DMS 273 (cell line): ENCODE results near the gene TDRD6.
"Not testable (repeated sequence)": the region's sequence is repeated elsewhere in the genome, so short reads cannot be mapped to it uniquely, and the experiment has no call there.

Source experiments
- DNase-seq: peaks from one replicate; lab custom pipeline; 2025; ENCODE audit not compliant: unreplicated experiment; lab: John Stamatoyannopoulos, UW

The TDRD6 gene

DNA sequence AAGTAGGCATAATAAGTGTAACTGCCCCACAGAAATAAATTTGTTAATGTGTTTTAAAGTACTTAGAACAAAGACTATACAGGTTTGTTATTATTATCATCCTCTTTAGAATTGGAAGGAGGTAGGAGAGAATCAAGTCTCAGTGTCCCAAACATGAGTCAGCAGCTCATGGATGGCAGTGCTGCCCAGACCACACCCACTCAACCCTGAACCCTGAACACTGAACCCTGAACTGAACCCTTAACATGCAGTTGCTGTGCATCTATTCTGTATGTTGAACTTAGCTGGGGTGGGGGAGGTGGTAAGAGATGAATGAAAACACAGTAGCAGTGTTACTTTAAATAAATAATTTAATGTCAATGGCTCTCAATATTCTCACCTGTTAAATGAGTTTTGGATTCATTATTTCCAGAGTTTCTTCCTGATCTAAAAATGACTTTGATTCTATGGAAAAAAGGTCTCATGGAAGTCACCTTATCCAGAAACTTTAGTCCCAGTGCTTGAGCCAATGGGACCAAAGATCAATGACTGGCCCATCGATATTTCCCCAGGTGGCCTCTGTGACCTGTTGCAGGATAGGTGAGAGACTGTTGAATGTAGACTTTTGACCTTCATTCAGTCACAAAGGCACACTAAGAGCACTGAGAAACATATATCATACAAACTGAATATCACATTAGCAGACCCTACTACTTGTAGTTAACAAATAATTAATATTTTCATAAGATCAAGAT is 55.9 kb downstream of the TDRD6 start:
- DNase-seq = no peak

DNA sequence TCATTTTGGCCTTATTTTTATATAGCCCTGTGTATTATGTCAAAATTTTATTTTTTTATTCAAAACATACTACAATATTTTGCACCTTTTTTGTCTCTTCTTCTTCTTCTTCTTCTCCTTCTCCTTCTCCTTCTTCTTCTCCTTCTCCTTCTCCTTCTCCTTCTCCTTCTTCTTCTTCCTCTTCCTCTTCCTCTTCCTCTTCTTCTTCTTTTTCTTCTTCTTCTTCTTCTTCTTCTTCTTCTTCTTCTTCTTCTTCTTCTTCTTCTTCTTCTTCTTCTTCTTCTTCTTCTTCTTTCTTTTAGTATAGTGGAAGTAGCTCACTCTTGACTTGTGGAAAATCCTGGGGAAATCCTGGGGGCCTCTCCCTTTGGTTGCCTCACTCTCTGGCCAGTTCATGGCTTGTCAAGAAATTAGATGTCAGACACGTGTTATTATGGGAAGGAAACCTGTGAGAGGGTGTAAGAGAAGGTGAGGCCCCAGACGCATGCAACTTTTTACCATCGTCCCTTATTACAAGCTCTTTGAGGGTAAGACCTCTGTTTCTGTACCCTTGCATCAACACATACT is 56.6 kb downstream of the TDRD6 start:
- DNase-seq = not testable (repeated sequence)

GRCh38 chr6:46745973-46746372 is 58.3 kb downstream of the TDRD6 start:
- DNase-seq = no peak

DNA sequence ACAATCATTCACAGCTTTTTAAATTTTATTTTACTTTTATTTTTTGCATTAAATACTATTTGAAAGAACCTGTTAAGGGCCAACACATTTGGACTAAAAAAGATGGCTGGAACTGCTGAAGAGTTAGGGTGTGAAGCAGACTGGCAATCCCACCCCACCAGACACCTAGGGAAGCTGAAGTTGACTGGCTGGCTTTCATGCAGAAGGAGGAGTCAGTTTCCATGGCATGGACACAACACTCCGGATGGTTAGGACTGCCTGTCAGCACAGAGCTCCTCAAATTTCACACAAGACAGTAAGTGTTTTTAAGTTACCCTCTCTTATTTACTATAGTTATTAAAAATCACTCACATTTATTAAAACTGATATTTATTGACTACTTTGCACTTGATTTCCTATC is 59.0 kb downstream of the TDRD6 start, which contains the start of gene ANKRD66:
Gene ANKRD66 (plus strand): TSS at position 238 of the 400 bp plus-strand sequence. CDS start 5,016 bp downstream, outside the sequence.
- peak; percentile 13 for DNase-seq

DNA sequence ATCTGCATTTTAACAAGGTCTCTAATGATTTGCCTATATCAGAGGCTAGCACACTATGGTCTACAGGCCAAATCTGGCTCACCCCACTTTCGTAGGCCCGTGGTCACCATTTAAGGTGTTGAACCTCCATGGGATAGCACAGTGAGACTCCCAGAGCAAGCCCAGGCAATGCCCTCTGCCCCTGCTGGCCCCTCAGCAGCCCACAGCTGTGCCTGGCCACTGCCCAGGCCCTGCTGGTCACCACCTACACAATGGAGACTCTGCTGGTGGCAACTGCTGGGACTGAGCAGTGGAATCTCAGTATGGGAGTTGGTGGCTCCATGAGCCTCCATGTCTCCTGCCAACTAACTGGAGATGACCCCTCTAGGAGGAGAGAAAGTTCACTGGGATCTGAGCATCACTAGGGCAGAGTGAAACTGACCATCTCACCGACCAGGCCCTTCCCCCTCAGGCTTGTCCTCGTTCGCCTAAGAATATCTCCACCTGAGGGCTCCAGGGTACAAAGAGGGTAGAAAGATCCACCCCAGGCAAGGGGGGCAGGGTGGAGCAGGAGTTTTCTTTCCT is 61.3 kb downstream of the TDRD6 start:
- DNase-seq = no peak

GRCh38 chr6:46749731-46750130 is 62.0 kb downstream of the TDRD6 start:
- DNase-seq = no peak

- DNase-seq = no peak
Observed at GRCh38 chr6:46751658-46752057, 64.0 kb downstream of the TDRD6 start.
